NCI-H146 (cell line): ENCODE results near the gene MUL1.
"Not testable (repeated sequence)": the region's sequence is repeated elsewhere in the genome, so short reads cannot be mapped to it uniquely, and the experiment has no call there.

Experiments used
- DNase-seq: peaks from one replicate; lab custom pipeline; 2025; lab: John Stamatoyannopoulos, UW

MUL1 gene

DNA sequence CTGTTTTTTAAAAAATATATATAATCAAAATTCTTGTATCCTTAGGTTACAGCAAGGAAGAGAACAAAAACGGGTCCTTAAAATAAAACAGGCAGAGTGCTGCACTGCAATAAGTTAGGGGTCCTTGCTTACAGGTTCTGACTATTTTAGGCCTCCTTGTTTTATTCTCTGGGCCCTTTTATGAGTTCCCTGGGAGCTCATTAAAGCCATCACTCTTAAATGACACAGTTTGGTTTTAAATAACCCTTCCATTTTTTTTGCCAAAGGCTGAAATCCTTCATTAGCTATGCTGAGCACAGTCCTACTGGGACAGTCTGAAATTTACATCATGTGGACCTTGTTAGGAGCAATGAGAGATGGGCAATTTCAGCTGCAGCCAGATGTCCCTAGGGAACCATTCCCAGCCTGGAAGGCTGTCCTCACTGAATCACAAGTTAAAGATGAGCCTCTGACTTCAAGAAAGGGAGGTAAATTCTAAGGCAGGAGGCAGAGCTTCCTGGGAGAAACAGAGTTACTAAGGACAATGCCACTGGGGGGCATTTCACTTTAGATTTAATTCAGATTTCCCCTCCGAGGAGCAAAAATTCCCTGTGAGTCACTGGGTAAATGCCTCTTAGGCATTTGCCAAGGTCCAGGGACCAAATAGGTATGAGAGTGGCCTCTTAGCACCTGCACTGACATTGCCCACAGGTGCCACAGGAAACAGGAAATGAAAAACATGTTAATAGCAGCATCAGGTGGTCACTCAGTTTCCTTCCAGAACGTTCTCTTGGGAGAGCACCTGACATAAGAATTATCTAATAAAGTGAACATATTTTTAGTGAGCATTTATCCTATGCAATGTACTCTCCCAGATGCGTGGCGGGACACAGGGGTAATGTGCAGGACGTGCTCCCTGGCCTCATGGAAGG lies 3.8 kb upstream of the MUL1 start:
- DNase-seq, result no peak

DNA sequence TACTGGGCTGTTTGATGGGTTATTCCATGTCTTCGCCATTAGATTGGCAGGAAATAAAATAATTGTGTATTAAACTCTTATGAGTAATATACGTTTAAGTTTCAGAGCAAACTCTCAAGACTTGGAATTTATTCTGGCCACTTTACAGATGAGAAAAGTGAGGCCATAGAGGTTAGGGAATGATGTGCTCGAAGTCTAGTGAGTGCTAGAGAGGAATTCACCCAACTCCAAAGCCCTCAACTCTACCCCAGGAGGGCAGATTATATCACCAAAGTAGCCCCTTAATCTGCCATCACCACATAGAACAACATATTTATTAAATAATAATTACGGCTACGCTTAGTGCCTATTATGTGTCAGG lies 440 bp upstream of the MUL1 start:
- no peak for DNase-seq

DNA sequence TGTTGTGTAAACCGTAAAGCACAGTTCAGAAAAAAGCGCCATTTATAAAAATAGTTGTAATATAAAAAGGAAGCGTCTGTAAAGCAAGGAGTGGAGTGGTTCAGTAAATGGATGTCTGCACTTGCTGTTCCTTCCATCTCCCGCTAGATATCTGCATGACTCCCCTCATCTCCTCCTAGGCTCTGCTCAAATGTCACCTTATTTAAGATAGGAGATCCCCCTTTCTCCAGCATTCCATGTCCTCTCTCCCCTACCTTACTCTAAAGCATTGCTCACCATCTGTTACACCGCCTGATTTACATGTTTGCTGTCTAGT lies 745 bp downstream of the MUL1 start:
- DNase-seq, result no peak

DNA sequence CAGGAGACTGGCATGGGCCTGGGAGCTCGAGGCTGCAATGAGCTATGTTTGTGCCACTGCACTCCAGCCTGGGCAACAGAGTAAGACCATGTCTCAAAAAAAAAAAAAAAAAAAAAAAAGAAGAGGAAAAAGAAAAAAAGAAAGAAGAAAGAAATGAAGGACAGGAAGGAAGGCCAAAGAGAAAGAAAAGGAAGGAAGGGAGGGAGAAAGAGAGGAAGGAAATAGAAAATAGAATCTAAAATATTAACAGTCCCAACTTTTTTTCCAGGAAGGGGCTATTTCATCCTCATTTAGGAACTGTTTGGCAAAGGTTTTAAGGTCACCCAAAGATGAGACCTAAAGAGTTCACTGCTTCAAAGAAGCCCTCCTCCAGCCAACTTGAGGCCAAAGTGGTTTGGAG lies 2.5 kb downstream of the MUL1 start:
- no peak for DNase-seq

DNA sequence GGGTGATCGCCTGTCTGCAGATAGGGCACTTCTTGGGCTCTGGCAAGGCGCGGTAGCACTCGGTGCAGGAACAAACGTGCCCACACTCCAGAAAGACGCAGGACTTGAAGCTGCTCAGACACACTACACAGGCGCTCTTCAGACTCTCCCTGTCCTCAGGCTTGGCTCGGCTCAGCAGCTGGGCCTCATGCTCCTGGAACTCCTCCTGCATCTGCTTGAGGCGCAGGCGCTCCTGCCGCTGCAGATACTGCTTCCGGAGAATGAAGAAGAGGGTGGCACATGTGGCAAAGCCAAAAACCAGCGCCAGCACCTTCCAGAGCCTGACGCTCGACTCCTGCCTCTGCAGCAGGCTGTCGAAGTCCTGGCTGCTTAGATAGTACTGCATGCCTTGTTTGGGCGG lies 7.2 kb downstream of the MUL1 start:
- DNase-seq, result no peak

DNA sequence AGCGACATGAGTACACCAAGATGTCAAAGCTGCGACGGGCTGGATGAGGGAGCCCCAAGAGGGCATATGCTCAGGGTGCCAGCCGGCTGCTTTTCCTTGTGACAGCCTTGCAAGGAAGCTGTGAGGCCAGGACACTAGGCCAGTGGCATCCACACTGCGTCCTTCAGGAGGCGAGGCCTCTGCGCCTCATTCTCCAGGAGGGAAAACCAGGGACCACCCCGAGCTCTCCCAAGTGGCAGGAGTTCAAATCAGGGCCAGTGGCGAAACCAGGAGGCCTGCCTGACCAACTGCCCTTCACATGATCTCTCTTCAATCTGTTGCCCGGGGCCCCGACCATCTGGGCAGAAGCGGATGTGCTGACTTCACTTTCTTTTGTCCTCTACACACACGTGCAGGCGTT lies 8.2 kb downstream of the MUL1 start:
- DNase-seq, result no peak

DNA sequence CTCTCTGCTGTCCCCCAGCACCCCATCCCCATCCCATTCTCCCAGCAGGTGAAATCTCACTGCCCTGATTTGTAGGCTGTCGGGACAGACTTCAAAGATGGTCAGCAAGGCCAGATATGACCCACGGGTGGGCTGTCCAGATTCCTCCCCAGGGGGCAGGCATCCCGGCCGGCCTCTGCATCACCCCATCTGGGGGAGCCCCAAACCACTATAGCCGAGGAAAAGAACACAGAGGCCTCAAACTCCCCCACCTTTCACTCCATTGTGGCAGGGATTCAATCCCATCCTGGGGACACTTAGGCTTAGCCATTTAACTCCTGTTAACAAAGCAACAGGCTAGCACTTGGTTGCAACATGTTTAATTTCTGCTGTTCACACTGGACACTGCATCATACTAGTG lies 8.8 kb downstream of the MUL1 start:
- DNase-seq, result no peak

DNA sequence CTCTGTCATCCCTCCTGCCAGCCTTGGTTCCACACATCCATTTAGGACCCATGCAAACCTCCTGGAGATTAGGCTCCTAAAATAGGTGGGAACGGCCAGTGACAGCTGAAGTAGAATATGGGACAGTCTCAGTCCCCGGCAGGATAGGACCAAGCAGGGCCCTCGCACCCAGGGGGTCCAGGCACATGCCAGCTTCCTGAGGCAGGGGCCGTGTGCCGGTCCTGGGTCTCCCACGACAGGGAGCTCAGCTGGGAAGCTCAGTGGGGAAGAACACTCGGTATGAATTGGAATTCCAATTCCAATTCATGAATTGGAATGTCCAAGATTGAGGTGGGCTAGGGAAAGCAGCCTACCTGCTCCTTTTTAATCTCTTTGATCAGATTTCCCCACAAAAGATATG lies 9.8 kb downstream of the MUL1 start:
- DNase-seq, result no peak

DNA sequence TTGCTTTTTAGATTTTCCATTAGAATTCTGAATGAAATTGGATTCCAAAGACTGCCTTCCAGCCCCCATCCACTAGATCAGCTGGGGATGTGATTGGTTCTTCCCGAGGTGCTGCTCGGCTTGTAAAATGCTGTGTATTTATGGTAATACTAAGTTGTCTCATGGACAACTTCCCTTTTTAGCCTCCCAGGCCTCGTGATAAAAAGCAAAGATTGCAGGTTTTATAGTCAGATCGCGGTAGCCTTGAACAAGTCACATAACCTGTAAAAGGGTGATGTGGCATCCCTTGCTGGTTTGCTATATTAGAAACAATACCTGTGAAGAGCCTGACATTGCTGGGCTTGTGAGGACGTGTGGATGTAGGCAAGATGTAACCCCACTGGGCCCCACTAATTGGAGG lies 10.4 kb downstream of the MUL1 start:
- no peak for DNase-seq

DNA sequence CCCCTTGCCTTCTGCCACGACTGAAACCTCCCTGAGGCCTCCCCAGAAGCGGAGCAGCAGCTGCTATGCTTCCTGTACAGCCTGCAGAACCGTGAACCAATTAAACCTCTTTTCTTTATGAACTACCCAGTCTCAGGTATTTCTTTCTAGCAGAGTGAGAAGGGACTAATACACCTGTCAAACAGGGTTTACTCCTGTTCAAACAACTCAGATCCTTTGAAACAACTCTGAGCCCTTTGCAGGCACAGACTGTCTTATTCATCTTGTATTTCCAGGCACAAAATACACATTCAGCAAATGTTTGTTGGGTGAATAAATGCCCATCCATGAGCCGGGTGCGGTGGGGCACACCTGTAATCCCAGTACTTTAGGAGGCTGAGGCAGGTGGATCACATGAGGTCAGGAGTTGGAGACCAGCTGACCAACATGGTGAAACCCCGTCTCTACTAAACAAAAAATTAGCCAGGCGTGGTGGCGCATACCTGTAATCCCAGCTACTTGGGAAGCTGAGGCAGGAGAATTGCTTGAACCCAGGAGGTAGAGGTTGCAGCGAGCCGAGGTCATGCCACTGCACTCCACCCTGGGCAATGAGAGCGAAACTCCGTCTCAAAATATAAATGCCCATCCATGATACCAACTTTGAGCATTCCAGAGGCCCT lies 11.1 kb downstream of the MUL1 start:
- DNase-seq, result not testable (repeated sequence)

DNA sequence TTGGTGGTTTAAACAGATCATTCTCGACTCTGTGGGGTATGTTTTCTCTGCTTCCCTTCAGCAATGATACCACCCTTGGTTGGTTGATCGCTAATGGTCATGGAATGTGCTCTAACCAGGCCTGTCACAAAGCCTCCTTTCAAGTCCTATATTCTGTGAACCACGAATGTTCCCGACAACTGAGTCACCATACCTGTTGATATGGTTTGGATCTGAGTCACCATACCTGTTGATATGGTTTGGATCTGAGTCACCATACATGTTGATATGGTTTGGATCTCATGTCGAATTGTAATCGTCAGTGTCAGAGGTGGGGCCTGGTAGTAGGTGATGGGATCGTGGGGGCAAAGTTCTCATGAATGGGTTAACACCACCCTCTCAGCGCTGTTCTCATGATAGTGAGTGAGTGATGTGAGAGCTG lies 11.7 kb downstream of the MUL1 start:
- DNase-seq, result no peak

DNA sequence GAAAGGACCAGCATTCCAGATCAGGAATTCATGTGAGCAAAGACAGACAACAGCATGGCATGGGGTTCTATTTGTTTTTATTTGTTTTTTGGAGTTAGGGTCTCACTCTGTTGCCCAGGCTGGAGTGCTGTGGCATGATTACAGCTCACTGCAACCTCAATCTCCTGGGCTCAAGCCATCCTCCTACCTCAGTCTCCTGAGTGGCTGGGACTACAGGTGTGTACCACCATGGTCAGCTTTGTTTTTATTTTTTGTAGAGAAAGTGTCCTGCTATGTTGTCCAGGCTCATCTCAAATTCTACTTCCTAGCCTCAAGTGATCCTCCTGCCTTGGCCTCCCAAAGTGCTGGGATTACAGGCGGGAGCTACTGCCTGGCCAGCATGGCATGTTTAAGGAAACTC lies 12.3 kb downstream of the MUL1 start:
- no peak for DNase-seq

DNA sequence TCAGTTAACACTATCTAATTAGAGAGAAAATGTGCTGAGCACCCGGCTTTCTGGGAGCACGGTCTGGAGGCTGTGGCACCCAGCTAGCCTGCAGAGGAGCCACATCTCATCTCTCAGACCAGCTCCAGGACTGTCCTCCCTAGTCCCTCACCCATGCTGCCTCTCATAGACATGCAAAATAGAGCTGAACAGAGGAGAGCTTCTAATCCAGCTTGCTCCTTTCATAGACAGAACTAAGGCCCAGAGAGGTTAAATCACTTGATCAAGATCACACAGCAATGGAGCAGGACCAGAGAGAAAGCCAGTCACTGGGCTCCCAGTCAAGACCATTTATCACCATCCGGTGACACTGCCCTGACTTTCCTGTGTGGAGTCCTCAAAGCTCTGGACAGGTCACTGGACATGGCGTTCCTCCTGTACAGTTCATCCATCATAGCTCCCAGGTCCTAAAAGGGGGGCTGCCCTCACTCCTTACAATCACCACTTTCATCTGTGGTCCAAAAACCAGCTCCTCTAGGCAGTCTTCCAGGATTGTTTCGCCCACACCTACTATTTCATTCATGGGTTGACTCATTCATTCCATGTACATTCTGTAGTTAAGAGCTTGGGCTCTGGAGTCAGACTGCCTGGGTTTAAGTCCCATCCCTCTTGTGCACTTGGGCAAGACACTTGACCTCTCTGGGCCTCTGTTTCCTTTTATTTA lies 13.2 kb downstream of the MUL1 start:
- DNase-seq, result no peak

DNA sequence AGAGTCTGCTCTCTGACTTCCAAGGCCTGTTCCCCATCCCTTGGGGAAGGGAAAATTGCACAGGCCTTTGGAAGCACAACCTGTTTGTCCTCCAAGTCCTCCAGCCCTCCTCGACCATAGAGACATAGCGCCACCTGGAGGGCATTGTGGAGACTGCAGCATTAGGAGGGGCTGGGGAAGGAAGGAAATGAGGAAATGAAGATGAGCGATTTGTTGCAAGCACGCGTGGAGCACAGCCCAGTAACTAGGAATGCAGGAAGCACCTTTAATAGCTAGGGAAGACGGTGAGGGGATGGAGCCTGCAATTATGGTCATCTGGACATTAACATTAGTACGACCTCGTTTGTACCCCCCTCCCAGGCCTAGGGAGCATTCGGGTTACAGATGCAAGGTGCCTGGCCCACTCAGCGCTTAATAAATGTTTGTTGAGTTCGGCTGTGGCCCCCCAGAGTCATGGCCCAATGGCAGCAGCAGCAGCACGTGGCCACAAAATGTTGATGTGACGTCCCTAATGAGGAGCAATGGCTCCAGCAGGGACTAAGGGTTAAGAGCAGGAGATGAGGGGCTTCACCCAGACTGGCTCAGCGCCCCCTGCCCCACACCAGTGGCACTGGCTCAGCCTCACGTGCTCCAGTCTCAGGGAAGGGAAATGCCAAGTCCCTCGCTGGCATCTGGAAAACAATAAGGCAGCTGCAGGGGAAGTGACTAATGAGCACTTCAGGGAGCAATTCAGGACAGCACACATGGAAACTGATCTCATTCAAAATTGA lies 13.9 kb downstream of the MUL1 start:
- DNase-seq, result peak; percentile 71

DNA sequence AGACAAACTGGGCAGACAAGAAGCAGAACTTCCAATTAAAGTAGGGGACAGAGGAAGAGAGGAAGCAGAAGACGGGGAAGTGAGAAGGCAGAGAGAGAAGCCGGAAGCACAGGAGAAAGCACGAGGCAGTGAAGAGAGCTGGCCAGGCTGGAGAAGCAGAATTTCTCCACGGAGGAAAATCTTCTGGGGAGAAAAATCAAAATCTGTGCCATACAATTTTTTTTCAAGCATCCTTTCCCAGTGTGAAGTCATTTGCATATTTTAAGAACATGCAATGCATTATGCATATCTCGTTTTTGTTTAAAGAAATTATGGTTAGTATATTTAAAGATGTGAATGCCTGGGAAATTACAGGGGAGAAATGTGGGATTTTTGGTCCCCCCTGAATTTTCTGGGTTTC lies 14.6 kb downstream of the MUL1 start:
- DNase-seq, result no peak

DNA sequence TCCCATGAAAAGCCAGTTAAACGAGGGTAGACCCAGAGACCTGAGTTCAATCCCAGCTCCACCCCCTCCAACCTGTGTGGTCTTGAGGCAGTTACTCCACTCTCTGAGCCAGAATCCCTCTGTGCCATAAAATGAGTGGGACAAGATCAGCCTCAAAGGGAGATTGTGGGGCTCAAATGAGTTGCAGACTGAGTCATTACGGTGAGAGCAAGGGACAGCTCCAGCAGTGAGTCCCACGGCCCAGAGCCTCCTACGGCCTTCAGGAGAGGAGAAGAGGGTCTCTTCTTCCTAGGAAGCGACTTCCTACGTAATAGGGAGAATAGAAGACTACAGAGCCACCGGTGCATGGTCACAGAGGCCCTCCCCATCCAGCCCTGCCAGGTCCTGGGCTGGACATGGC lies 15.2 kb downstream of the MUL1 start:
- no peak for DNase-seq

DNA sequence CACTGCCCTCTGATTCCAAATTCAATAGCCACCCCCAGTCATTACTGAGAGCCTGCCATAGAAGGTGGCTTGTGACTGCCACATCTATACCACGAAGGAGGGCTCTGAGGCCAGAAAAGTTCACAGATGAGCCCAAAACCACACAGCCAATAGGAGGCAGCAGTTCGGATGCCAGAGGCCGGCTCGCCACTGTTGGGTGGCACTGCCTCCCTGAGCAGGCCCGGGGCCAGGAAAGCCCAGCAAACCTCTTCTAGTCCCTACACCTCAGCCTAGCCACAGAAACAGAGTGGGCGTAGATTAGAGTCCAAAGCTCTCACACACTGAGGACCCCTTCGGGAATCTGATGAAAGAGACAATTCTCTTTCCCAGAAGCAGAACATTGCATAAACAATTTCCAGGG lies 16.1 kb downstream of the MUL1 start:
- DNase-seq, result no peak

DNA sequence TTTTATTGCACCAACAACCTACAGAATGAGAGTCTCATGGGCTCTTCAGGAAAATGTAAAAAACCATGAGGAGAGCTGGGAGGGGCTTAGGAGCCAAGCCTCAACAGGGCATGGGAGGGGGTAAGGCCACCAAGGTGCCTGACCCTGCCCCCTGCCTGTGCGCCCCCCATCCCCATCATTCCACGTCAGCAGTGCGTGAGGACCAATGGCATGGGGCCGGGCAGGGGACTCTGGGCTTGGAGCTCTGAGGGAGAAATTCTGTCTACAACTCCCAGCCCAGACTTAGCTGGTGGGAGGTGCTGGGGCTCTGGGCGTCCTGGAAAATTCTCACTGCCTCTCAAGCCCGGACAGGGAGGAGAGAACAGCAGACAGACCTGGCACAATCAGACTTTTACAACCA lies 16.8 kb downstream of the MUL1 start:
- no peak for DNase-seq

DNA sequence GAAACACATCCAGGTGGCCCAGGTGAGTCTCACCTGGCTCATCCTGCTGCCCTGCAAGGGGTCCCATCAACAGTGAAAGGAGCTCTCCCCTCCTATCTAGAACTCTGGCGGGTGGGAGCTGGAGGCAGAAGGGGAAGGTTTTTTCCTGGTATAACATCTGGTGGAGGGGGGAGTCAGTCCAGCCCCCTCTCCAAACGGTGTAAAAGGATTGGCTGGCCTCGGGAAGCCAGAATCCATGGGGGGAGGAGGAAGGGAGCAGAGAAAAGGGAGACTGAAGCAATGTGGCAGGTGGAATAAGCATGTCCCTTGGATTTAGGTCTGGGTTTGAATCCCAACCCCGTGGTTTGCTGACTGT lies 20.7 kb downstream of the MUL1 start:
- DNase-seq, result no peak

DNA sequence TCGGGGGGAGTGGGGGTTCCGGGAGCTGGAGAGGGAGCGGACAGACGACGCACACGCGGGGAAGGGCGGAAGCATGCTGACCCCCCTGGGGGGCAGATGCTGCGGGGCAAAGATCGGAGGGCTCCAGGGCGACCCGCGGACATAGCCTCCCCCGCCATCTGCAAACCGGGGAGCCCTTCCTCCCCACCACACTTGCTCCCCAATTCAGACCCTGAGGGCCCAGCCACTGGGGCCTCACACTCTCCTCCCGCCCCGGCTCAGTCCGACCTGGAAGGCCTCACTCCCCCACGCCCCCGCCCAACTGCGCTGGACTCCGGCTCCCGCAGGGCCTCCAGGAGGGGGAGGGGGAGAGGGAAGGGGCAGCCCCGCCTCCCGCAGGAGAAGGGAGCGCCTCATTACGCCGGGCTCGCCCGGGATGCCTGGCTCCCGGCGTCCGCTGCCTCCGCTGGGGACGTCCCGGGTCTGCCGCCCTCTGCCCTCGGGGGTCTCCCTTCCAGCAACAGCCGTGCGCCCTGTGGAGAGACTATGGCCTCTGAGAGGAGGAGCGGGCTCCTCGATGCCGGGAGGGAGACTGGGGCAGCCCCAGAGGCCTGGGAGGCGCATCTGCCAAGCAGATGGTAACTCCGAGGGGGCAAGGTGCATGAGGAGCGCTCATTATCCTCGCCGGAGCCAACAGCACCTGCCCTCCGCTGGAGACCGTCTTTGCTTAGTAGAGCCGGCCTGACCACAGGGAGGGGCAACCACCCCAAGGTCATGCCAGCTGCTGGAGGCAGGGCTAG lies 21.3 kb downstream of the MUL1 start:
- peak; percentile 94 for DNase-seq

DNA sequence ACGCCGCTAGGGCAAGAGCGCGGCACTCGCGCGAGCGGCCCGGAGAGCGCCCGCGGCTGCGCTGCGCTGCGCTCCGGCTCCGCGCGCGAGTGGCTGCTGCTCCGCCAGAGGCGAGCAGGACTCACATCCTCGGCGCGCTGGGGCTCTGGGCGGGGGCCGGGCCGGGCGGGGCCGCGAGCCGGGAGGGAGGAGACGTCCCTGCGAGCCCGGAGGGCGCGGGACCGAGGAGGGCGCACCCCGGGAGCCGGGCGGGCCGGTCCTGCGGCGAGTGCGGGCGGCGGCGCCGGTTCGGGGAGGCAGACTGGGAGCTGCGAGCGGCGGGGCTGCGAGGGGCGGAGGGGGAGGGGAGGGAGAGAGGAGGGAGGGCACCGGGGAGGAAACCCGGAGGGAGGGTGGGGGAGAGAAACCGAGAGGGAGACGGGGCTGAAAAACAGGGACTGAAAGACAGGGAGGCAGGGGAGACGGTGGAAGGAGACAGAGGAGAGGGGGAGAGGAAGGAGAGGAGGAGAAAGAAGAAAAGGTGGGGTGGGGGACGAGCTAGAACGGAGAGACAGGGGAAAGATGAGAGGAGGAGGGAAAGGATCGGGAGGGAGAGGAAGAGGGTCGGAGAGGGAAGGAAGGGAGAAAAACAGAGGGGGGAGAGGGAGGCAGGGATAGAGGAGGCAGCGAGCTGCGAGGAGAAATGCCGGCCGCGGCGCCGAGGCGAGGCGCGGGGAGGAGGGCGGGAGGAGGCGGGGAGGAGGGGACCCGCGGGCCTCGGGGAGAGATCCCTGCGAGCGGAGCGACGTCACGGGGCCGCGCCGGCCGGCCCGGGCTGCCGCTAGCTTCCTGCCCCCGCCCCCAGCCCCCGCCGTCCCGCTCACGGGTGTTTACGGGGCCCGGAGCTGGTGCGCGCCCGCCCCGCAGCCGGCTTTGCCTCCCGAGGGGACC lies 22.2 kb downstream of the MUL1 start, which contains the start of gene CAMK2N1:
Gene CAMK2N1 (minus strand): TSS at position 684 of the 930 bp plus-strand sequence. CDS start 831 bp downstream, outside the sequence.
- peak; percentile 63 for DNase-seq
